Fibroblast of villous mesenchyme (primary cell): ENCODE results near the gene AP2M1. TPM values are rescaled to one million over a fixed set of nuclear protein-coding genes. Genes with fewer than 3 reads are reported as not detected.
"Not testable (repeated sequence)": the region's sequence is repeated elsewhere in the genome, so short reads cannot be mapped to it uniquely, and the experiment has no call there.

Experiments used
- DNase-seq: peaks from one replicate; pipeline ENCODE4 v3.0.0-alpha.2; 2010; ENCODE audit warnings: low read depth
- H3K4me3 ChIP-seq: 2 replicates; pipeline ENCODE4 v1.5.1; 2011; ENCODE audit warnings: low read depth, mild to moderate bottlenecking, low read length
- CTCF ChIP-seq: IDR thresholded peaks from 2 replicates; pipeline ENCODE4 v1.5.1; 2012; ENCODE audit warnings: low read depth, mild to moderate bottlenecking, low read length; ENCODE audit not compliant: insufficient read depth
- total RNA-seq: library from RNA; depleted of rRNA; stranded (reverse); fragments of >200 nt; gene quantifications from 2 replicates; pipeline ENCODE4 v1.2.3, GENCODE V29; 2012

The AP2M1 gene
- total RNA-seq, 1 donor: 469 TPM

- H3K4me3 ChIP-seq: no peak overlapping the region
- peak; percentile 62 for DNase-seq
- peak; percentile 52 for TF ChIP-seq CTCF
Observed at GRCh38 chr3:184145111-184145524, 29.5 kb upstream of the AP2M1 start.

GRCh38 chr3:184145751-184146270 is 28.8 kb upstream of the AP2M1 start:
- no peak overlapping the region for H3K4me3 ChIP-seq
- no peak for TF ChIP-seq CTCF
- no peak for DNase-seq

GRCh38 chr3:184148076-184148475 is 26.6 kb upstream of the AP2M1 start:
- H3K4me3 ChIP-seq: no peak overlapping the region
- DNase-seq: no peak
- no peak for TF ChIP-seq CTCF

- no peak for TF ChIP-seq CTCF
Observed at GRCh38 chr3:184149123-184149522, 25.5 kb upstream of the AP2M1 start.

GRCh38 chr3:184149770-184150169 is 24.9 kb upstream of the AP2M1 start:
- peak; percentile 25 for TF ChIP-seq CTCF
- not testable (repeated sequence) for H3K4me3 ChIP-seq, DNase-seq

More at GRCh38 chr3:184149123-184149522, 25.5 kb upstream of the AP2M1 start:
- DNase-seq: no peak
- H3K4me3 ChIP-seq: no peak overlapping the region

- TF ChIP-seq CTCF: no peak
- peak; percentile 74 for DNase-seq
- H3K4me3 ChIP-seq: peak within 1 kb of the TSS; percentile 92
Observed at GRCh38 chr3:184154885-184155643, 19.6 kb upstream of the AP2M1 start, which contains the start of gene DVL3. Gene DVL3, plus strand, starts transcription at chr3:184155377. Its CDS starts 259 bp downstream, at chr3:184155636.
